ENCODE results near the gene NFE2L2.

GRCh38 chr2:177271981-177272666 is 7.6 kb upstream of the NFE2L2 start:
- no peak for TF ChIP-seq POLR2AphosphoS5 (IDR thresholded peaks at IDR 0.05)
- no peak for TF ChIP-seq CTCF (IDR thresholded peaks at IDR 0.05)
- TF ChIP-seq POLR2A (IDR thresholded peaks at IDR 0.05) = no peak

Measured in sigmoid colon (tissue), 4 donors.